Stomach (tissue), 4 donors: ENCODE measurements around the gene EFNA1.
A peak's percentile ranks its signal among the peaks of the same experiment; 100 is the strongest.

Experiments
- CTCF ChIP-seq, 7 experiments: fragments of 450-650 bp in 4 of 7; fragments of 200-600 bp in 3 of 7; sonication (generic) in 3 of 7; IDR thresholded peaks; one replicate each; pipeline ENCODE4 v1.5.1; 2016 to 2019; ENCODE audit warnings: antibody characterized with exemption in 7 of 7, control low read depth in 2 of 7, mild to moderate bottlenecking in 1 of 7
- POLR2A ChIP-seq, 4 donors: fragments of 450-650 bp; IDR thresholded peaks; one replicate each; pipeline ENCODE4 v1.6.1; 2016; ENCODE audit warnings: antibody characterized with exemption in 4 of 4, control low read depth in 2 of 4, mild to moderate bottlenecking in 1 of 4, moderate library complexity in 1 of 4

GRCh38 chr1:155139895-155140629 is 12.4 kb downstream of the EFNA1 start, which contains the start of gene DPM3:
- TF ChIP-seq CTCF (IDR thresholded peaks at IDR 0.05) (no peak), POLR2A (IDR thresholded peaks at IDR 0.05) (peak in 1 of 4 donors; percentile 49)
